D721Med (cell line): ENCODE data around the gene ETV1.
"Not testable (repeated sequence)": the region's sequence is repeated elsewhere in the genome, so short reads cannot be mapped to it uniquely, and the experiment has no call there.

Experiments used
- DNase-seq: peaks from one replicate; pipeline ENCODE4 v3.0.0; 2011; ENCODE audit warnings: low spot score; ENCODE audit not compliant: insufficient read length
- FAIRE-seq: peaks from 2 replicates; lab custom pipeline; 2011; peaks lifted over from hg19 to GRCh38; lab: Jason Lieb, UNC
- TF ChIP-seq, protein P1 (sequence below): IDR thresholded peaks from 2 replicates; pipeline ENCODE4 v1.5.1; 2012; ENCODE audit warnings: mild to moderate bottlenecking, control low read depth; ENCODE audit not compliant: insufficient read depth; ENCODE audit errors: missing control alignments

Gene ETV1

DNA sequence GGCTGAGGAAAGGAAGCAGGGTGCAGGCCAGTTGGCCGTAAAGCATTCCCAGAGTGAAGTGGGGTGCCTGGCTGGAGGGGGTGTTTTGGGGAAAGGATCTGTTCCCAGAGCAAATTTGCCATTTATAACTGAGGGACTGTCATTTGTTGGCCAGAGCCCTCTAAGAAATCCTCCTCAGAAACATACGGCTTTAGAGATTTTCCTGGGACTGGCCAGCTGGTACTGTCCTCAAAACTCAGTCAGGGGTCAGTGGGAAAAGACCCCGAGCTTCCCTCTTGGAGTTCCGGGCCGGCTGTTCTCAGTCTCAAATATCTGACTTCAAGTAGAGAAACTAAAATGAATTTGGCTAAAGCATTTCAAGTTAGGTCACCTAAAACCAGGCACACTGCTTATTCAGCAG, 55.9 kb downstream of the ETV1 start:
- TF ChIP-seq, protein P1, sequence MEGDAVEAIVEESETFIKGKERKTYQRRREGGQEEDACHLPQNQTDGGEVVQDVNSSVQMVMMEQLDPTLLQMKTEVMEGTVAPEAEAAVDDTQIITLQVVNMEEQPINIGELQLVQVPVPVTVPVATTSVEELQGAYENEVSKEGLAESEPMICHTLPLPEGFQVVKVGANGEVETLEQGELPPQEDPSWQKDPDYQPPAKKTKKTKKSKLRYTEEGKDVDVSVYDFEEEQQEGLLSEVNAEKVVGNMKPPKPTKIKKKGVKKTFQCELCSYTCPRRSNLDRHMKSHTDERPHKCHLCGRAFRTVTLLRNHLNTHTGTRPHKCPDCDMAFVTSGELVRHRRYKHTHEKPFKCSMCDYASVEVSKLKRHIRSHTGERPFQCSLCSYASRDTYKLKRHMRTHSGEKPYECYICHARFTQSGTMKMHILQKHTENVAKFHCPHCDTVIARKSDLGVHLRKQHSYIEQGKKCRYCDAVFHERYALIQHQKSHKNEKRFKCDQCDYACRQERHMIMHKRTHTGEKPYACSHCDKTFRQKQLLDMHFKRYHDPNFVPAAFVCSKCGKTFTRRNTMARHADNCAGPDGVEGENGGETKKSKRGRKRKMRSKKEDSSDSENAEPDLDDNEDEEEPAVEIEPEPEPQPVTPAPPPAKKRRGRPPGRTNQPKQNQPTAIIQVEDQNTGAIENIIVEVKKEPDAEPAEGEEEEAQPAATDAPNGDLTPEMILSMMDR: no peak
- DNase-seq (no peak), FAIRE-seq (no peak)

DNA sequence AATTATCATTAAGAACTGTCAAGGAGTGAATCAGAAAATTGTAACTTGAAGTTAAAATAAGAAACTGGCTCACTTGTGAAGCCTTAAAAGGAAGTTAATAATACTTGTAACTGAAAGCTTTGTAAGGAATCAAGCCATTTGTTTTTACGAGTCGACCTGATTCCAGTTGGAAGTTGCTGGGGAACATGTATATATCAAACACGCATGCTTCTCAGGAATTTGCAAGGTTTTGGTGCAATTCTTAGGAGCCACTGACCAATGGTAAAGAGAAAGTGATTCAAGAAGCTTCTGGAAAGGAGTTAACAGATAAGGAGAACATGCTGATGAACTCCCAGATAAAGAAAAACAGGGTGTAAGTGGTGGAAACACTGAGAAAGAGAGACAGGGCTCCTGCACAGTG, 56.4 kb downstream of the ETV1 start:
- TF ChIP-seq, protein P1: no peak
- DNase-seq (no peak), FAIRE-seq (no peak)

DNA sequence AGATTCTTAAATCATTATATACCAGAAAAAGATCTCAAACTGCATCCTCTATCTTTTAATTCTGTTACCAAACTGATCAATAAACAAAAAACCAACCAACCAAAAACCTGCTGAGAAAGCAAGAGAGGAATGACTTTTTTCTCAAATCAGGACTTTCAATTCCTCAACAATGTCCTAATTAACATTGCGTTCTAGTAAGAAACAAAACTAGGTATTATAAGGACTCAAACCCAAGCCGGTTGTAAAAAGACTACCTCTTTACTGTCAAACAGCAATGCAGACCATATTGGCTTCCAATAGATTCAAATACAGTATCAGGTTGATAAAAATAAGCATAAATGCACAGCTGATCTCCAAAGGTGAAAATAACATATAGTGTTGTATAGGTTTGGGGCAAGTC, 57.3 kb downstream of the ETV1 start:
- FAIRE-seq: no peak
- TF ChIP-seq, protein P1: no peak
- DNase-seq: no peak

DNA sequence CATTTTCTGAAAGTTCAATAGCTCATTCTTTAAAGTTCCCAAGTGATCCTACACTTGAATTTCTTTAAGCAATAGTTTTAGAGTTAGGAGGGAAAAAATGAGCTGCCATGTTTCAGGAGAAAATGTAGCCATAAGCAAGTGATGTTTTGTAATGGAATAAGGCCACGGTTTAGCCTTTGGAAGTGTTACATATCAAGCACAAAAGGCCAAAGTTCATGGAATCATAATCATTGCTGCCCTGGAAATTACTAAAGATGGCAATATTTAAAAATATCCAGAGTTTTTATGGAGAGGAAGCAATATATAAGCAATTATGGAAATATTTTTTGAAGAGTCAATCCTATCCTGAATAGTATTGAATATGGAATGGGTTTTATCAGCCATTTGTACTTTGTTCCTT, 68.4 kb downstream of the ETV1 start:
- DNase-seq: no peak
- FAIRE-seq: no peak
- TF ChIP-seq, protein P1: no peak

DNA sequence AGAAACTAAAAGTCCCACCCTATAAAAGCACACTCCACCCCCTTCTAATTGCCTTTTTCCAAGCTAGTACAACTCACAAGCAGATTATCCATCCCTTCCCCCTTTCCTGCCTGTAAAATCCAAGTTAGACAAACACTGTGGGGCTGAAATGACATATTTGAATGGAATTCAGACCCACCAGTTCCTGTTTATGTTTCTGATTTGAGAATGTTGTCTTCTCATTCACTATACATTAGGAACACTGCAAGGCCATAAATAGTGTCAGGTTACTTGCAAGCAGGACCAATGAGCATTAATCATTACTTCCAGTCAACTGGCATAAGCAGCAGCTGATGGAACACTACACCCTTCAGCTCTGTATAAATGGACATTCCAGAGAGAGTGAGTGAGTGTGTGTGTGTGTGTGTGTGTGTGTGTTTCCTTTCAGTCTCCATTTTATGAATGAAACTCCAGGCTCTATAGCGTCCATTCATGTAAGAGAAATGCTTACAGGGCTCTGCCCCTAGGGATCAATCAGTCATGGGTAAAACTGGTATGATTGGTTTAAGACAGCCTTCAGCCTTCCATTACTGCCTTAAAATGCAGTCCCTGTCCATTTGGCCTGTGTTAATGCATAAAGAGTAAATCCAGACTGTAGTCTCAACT, 69.3 kb downstream of the ETV1 start:
- FAIRE-seq (no peak), DNase-seq (no peak)
- TF ChIP-seq, protein P1: no peak

DNA sequence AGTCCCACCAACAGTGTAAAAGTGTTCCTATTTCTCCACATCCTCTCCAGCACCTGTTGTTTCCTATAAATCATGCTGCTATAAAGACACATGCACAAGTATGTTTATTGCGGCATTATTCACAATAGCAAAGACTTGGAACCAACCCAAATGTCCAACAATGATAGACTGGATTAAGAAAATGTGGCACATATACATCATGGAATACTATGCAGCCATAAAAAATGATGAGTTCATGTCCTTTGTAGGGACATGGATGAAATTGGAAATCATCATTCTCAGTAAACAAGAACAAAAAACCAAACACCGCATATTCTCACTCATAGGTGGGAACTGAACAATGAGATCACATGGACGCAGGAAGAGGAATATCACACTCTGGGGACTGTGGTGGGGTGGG, 71.1 kb downstream of the ETV1 start:
- not testable (repeated sequence) for DNase-seq, FAIRE-seq

DNA sequence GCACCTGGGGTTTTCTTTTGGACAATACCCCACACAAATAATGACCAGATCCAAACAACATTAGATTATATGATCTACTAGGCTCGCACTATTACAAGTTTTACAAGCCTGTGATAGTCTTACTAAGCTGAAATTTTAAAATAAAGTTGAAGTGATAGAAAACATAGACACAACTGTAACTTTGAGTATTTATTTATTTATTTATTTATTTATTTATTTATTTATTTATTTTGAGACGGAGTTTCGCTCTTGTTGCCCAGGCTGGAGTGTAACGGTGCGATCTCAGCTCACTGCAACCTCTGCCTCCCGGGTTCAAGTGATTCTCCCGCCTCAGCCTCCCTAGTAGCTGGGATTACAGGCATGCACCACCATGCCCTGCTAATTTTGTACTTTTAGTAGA, 72.4 kb downstream of the ETV1 start:
- FAIRE-seq, DNase-seq: not testable (repeated sequence)

DNA sequence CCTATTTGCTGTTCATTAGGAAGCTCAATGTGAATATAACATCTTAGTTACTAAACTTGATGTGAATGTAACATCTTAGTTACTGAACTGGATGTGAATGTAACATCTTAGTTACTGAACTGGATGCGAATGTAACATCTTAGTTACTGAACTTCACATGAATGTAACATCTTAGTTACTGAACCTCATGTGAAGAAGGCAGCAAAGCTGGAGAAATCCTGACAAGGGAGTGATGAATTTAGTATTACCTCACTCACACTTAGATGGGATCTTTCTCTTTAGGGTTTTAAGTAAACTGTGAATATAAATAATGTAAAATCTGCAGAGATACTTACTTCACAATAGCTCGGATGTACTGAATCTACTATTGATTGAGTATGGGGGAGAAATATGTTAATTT, 73.6 kb downstream of the ETV1 start:
- FAIRE-seq (peak; percentile 67), DNase-seq (no peak)
- TF ChIP-seq, protein P1: no peak
